H9 (cell line): ENCODE results near the gene USP47. TPM values are rescaled to one million over a fixed set of nuclear protein-coding genes. Genes with fewer than 3 reads are reported as not detected.

ENCODE experiments used
- DNase-seq: peaks from one replicate; pipeline ENCODE4 v3.0.0-alpha.2; 2017
- H2AFZ ChIP-seq: one replicate; pipeline ENCODE4 v1.6.1; 2013; ENCODE audit warnings: mild to moderate bottlenecking, low read length, control low read depth, moderate library complexity
- H2AK5ac ChIP-seq: 2 replicates; pipeline ENCODE4 v1.6.1; 2013; ENCODE audit warnings: low read length, control low read depth, mixed read lengths; ENCODE audit not compliant: insufficient read length
- H2BK120ac ChIP-seq: one replicate; pipeline ENCODE4 v1.6.1; 2013; ENCODE audit warnings: low read depth, mild to moderate bottlenecking, low read length, control low read depth, inconsistent platforms; ENCODE audit not compliant: poor library complexity, severe bottlenecking
- H2BK12ac ChIP-seq: 2 replicates; pipeline ENCODE4 v1.6.1; 2013; ENCODE audit warnings: low read length, control low read depth, mixed read lengths, low read depth; ENCODE audit not compliant: insufficient read length
- H2BK15ac ChIP-seq: 2 replicates; pipeline ENCODE4 v1.6.1; 2013; ENCODE audit warnings: low read depth, low read length, control low read depth
- H2BK20ac ChIP-seq: one replicate; pipeline ENCODE4 v1.6.1; 2013; ENCODE audit warnings: low read depth, mild to moderate bottlenecking, low read length, control low read depth, inconsistent platforms; ENCODE audit not compliant: poor library complexity, severe bottlenecking
- H2BK5ac ChIP-seq: 2 replicates; pipeline ENCODE4 v1.6.1; 2013; ENCODE audit warnings: low read length, control low read depth, mixed read lengths; ENCODE audit not compliant: insufficient read length
- H3K14ac ChIP-seq: 2 replicates; pipeline ENCODE4 v1.6.1; 2013; ENCODE audit warnings: low read length, control low read depth; ENCODE audit not compliant: insufficient read depth
- H3K18ac ChIP-seq: 2 replicates; pipeline ENCODE4 v1.6.1; 2013; ENCODE audit warnings: low read depth, mild to moderate bottlenecking, mixed read lengths, low read length, control low read depth; ENCODE audit not compliant: insufficient read length
- H3K23ac ChIP-seq: 2 replicates; pipeline ENCODE4 v1.6.1; 2013; ENCODE audit warnings: low read length, control low read depth, mixed read lengths, low read depth; ENCODE audit not compliant: insufficient read length
- H3K23me2 ChIP-seq: 2 replicates; pipeline ENCODE4 v1.6.1; 2013; ENCODE audit warnings: low read depth, mild to moderate bottlenecking, mixed read lengths, low read length, control low read depth; ENCODE audit not compliant: insufficient read length, poor library complexity, severe bottlenecking
- H3K27ac ChIP-seq: 2 replicates; pipeline ENCODE4 v1.5.1; 2013; ENCODE audit warnings: low read length, control low read depth, mixed read lengths, low read depth; ENCODE audit not compliant: insufficient read length
- H3K27me3 ChIP-seq: 2 replicates; pipeline ENCODE4 v1.6.1; 2013; ENCODE audit warnings: low read length, control low read depth, inconsistent platforms; ENCODE audit not compliant: insufficient read depth
- H3K4ac ChIP-seq: 2 replicates; pipeline ENCODE4 v1.6.1; 2013; ENCODE audit warnings: low read depth, mild to moderate bottlenecking, control low read depth, inconsistent platforms, low read length, moderate library complexity
- H3K4me1 ChIP-seq: 2 replicates; pipeline ENCODE4 v1.6.1; 2013; ENCODE audit warnings: low read length, control low read depth, inconsistent platforms; ENCODE audit not compliant: insufficient read depth
- H3K4me2 ChIP-seq: 2 replicates; pipeline ENCODE4 v1.6.1; 2013; ENCODE audit warnings: low read length, control low read depth, mixed read lengths; ENCODE audit not compliant: insufficient read length, insufficient read depth
- H3K56ac ChIP-seq: 2 replicates; pipeline ENCODE4 v1.6.1; 2013; ENCODE audit warnings: low read depth, mild to moderate bottlenecking, mixed read lengths, low read length, control low read depth; ENCODE audit not compliant: insufficient read length
- H3K79me1 ChIP-seq: 2 replicates; pipeline ENCODE4 v1.6.1; 2013; ENCODE audit warnings: low read depth, mild to moderate bottlenecking, moderate library complexity, low read length, control low read depth, inconsistent platforms; ENCODE audit not compliant: insufficient read depth, poor library complexity, severe bottlenecking
- H3K79me2 ChIP-seq: 2 replicates; pipeline ENCODE4 v1.6.1; 2013; ENCODE audit warnings: low read length, control low read depth, inconsistent platforms; ENCODE audit not compliant: insufficient read depth
- H3K9ac ChIP-seq: 2 replicates; pipeline ENCODE4 v1.6.1; 2013; ENCODE audit warnings: low read length, control low read depth, mixed read lengths; ENCODE audit not compliant: insufficient read length; ENCODE audit errors: extremely low read depth
- H3K9me3 ChIP-seq: one replicate; pipeline ENCODE4 v1.6.1; 2013; ENCODE audit warnings: low read depth, low read length, inconsistent platforms; ENCODE audit not compliant: control insufficient read depth
- H3T11ph ChIP-seq: one replicate; pipeline ENCODE4 v1.6.1; 2013; ENCODE audit warnings: mild to moderate bottlenecking, low read length, control low read depth, inconsistent platforms
- H4K20me1 ChIP-seq: one replicate; pipeline ENCODE4 v1.6.1; 2013; ENCODE audit not compliant: control insufficient read depth, insufficient read length, insufficient read depth
- H4K5ac ChIP-seq: 2 replicates; pipeline ENCODE4 v1.6.1; 2013; ENCODE audit warnings: low read depth, mild to moderate bottlenecking, mixed read lengths, low read length, control low read depth; ENCODE audit not compliant: insufficient read length
- H4K8ac ChIP-seq: replicated peaks from 2 replicates; pipeline ENCODE4 v1.6.1; 2013; ENCODE audit warnings: low read length, control low read depth, mixed read lengths, low read depth; ENCODE audit not compliant: insufficient read length
- H4K91ac ChIP-seq: 2 replicates; pipeline ENCODE4 v1.6.1; 2013; ENCODE audit warnings: low read depth, mild to moderate bottlenecking, moderate library complexity, mixed read lengths, low read length, control low read depth; ENCODE audit not compliant: insufficient read length
- H3K27ac Mint-ChIP-seq, 3 experiments: 2 replicates in 2 of 3; 3 replicates in 1 of 3; pipeline ENCODE4 v1.8.0; 2020 to 2021; ENCODE audit warnings: mixed read lengths in 3 of 3, mild to moderate bottlenecking in 1 of 3, moderate library complexity in 1 of 3
- H3K27me3 Mint-ChIP-seq: 2 replicates; pipeline ENCODE4 v1.8.0; 2021; ENCODE audit warnings: low read depth, mild to moderate bottlenecking, moderate library complexity, mixed read lengths
- H3K36me3 Mint-ChIP-seq, 3 experiments: 2 replicates in 2 of 3; 3 replicates in 1 of 3; pipeline ENCODE4 v1.8.0; 2020 to 2021; ENCODE audit warnings: low read depth in 3 of 3, mixed read lengths in 3 of 3; ENCODE audit not compliant: insufficient read depth in 1 of 3
- H3K4me1 Mint-ChIP-seq, 2 experiments: 2 replicates each; pipeline ENCODE4 v1.8.0; 2020; ENCODE audit warnings: mixed read lengths in 2 of 2
- H3K4me3 Mint-ChIP-seq, 2 experiments: 2 replicates in 1 of 2; 3 replicates in 1 of 2; pipeline ENCODE4 v1.8.0; 2020 to 2021; ENCODE audit warnings: mild to moderate bottlenecking in 2 of 2, mixed read lengths in 2 of 2, moderate library complexity in 1 of 2
- H3K9me3 Mint-ChIP-seq, 2 experiments: 2 replicates in 1 of 2; 3 replicates in 1 of 2; pipeline ENCODE4 v1.8.0; 2020; ENCODE audit warnings: mild to moderate bottlenecking in 2 of 2, mixed read lengths in 2 of 2, moderate library complexity in 1 of 2
- CTCF ChIP-seq: fragments of 200-600 bp; sonication (generic); conservative IDR thresholded peaks from 3 replicates; pipeline ENCODE4 v1.8.0; 2021; ENCODE audit warnings: antibody characterized with exemption, mild to moderate bottlenecking
- WGBS: extraction: QIAGEN DNeasy Blood & Tissue Kit; methylation state at CpG from one replicate; pipeline ENCODE4 v1.1.7; 2013; ENCODE audit warnings: missing lambda C conversion rate, low lambda C conversion rate, mixed read lengths; ENCODE audit not compliant: insufficient read length; ENCODE audit errors: extremely low coverage; 5-methylcytosine and 5-hydroxymethylcytosine counted together
- total RNA-seq: library from RNA; stranded (reverse); gene quantifications from 2 replicates; pipeline ENCODE4 v1.2.1, GENCODE V29; 2021

The USP47 gene
- total RNA-seq, 1 experiment from 2014 or later: 26.7 TPM

DNA sequence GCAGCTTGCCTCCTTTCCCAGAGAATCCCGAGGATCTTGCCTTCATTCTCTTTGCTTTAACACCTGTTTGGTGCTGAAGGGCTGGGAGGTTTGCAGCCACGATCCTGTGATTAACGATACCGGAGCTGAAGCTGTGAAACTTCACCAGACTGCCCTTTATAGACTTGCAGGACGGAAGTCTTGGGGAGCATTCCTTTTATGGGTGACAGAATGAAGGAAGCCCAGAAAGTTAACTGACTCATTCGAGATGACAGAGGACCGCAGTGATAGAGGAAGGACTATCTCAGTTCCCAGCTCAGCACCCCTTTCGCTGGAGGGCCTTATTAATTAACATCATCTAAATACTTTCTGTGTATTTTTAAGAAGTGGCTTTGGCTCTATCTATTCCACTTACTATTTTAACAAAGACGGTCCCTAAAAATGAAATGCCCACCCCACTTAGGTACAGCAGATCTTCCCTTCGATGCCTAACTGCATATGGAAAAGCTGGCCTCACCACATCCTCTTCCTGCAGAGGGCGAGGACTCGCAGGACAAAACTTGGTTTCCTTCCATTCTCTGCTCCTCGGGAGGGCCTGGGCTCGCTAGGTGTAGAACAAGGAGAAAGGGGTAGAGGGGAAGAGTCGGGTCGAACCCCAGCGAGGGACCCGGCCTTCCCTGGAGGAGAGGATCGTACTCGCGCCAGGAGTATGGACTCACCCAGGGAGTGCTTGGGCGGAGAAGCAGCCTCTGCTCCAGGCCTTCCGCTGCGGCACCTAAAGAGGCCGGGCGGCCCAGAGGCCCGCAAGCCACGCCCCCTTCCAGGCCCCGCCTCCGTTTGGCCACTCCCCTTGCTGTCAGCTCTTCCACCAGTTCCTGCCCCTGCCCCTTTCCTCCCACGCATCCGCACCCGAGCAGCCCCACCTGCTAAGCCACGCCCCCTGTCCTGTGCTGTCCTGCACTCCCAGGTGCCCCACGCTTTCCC, 30.7 kb upstream of the USP47 start:
- H3K9me3 Mint-ChIP-seq: no peaks in the 10 kb centered on the region; a peak in 1 of 5 replicates
- H3K56ac ChIP-seq: no peak overlapping the region
- H3K4me3 Mint-ChIP-seq: no peak overlapping the region
- H3T11ph ChIP-seq: no peak overlapping the region
- H4K20me1 ChIP-seq: no peaks in the 10 kb centered on the region
- H2BK20ac ChIP-seq: no peak overlapping the region
- no peak overlapping the region for H2BK5ac ChIP-seq
- no peak overlapping the region for H2BK12ac ChIP-seq
- no peak for TF ChIP-seq CTCF
- no CpG with 5 or more reads among the region's 35 CpGs for WGBS
- no peaks in the 10 kb centered on the region for H3K9me3 ChIP-seq
- H4K91ac ChIP-seq: no peak overlapping the region
- no peaks in the 10 kb centered on the region for H3K27me3 ChIP-seq
- no peaks in the 10 kb centered on the region for H3K79me2 ChIP-seq
- no peak overlapping the region for H2AK5ac ChIP-seq
- no peak overlapping the region for H3K27ac ChIP-seq
- no peak overlapping the region for H3K23ac ChIP-seq
- no peaks in the 10 kb centered on the region; the same call in 1 of the 2 replicates for H3K27me3 Mint-ChIP-seq
- no peak overlapping the region for H3K18ac ChIP-seq
- no peak overlapping the region for H4K5ac ChIP-seq
- no peak overlapping the region for H3K27ac Mint-ChIP-seq
- peak; percentile 91 for DNase-seq
- no peak overlapping the region for H3K9ac ChIP-seq
- no peaks in the 10 kb centered on the region for H3K79me1 ChIP-seq
- H4K8ac ChIP-seq: no peak overlapping the region
- H3K4me1 Mint-ChIP-seq: 0 out of 4 replicates have a peak, but pooled peaks cover 0 to 3% of the 10 kb centered on the region in 2 experiments
- no peaks in the 10 kb centered on the region for H3K23me2 ChIP-seq
- H3K4me1 ChIP-seq: no peaks in the 10 kb centered on the region
- H3K4ac ChIP-seq: no peak overlapping the region
- H3K4me2 ChIP-seq: no peak overlapping the region
- no peak overlapping the region for H2BK120ac ChIP-seq
- no peaks in the 10 kb centered on the region for H3K36me3 Mint-ChIP-seq
- H2AFZ ChIP-seq: no peak overlapping the region
- no peak overlapping the region for H2BK15ac ChIP-seq
- H3K14ac ChIP-seq: no peak overlapping the region
